GM23338 (cell line): ENCODE measurements around the gene PPP1R16B. TPM values are rescaled to one million over a fixed set of nuclear protein-coding genes. Genes with fewer than 3 reads are reported as not detected.

Experiments used
- ATAC-seq: fragments of 200-7000 bp; cut with Tn5 transposase; 3 replicates; pipeline ENCODE4 v1.9.1; 2020
- DNase-seq: peaks from one replicate; pipeline ENCODE4 v3.0.0-alpha.2; 2015; ENCODE audit warnings: low spot score
- H2AFZ ChIP-seq: fragments of 200-600 bp; sonication (generic); 2 replicates; pipeline ENCODE4 v1.8.0; 2016; ENCODE audit warnings: antibody characterized with exemption, mild to moderate bottlenecking, moderate library complexity
- H3F3A ChIP-seq: fragments of 200-600 bp; sonication (generic); replicated peaks from 2 replicates; pipeline ENCODE4 v1.8.0; 2017; ENCODE audit warnings: antibody characterized with exemption, mixed run types, low read depth
- H3K27ac ChIP-seq: fragments of 200-600 bp; sonication (generic); 2 replicates; pipeline ENCODE4 v1.6.1; 2016; ENCODE audit warnings: low read depth
- H3K27me3 ChIP-seq: fragments of 200-600 bp; sonication (generic); 2 replicates; pipeline ENCODE4 v1.8.0; 2016; ENCODE audit warnings: mild to moderate bottlenecking, mixed run types, moderate library complexity; ENCODE audit not compliant: insufficient read depth
- H3K36me3 ChIP-seq: fragments of 200-600 bp; sonication (generic); 2 replicates; pipeline ENCODE4 v1.8.0; 2016; ENCODE audit warnings: mild to moderate bottlenecking; ENCODE audit not compliant: insufficient read depth
- H3K4me1 ChIP-seq: fragments of 200-600 bp; sonication (generic); 2 replicates; pipeline ENCODE4 v1.8.0; 2016; ENCODE audit warnings: mild to moderate bottlenecking, moderate library complexity; ENCODE audit not compliant: insufficient read depth
- H3K4me2 ChIP-seq: fragments of 200-600 bp; sonication (generic); 2 replicates; pipeline ENCODE4 v1.7.1; 2017; ENCODE audit warnings: mixed run types
- H3K4me3 ChIP-seq: fragments of 200-600 bp; sonication (generic); 2 replicates; pipeline ENCODE4 v1.6.1; 2016; ENCODE audit warnings: mixed run types
- H3K79me2 ChIP-seq: fragments of 200-600 bp; sonication (generic); replicated peaks from 2 replicates; pipeline ENCODE4 v1.8.0; 2017; ENCODE audit warnings: mild to moderate bottlenecking; ENCODE audit not compliant: insufficient read depth
- H3K9me2 ChIP-seq: fragments of 200-600 bp; sonication (generic); 2 replicates; pipeline ENCODE4 v1.8.0; 2017; ENCODE audit not compliant: insufficient read depth
- H4K20me1 ChIP-seq: fragments of 200-600 bp; sonication (generic); replicated peaks from 2 replicates; pipeline ENCODE4 v1.8.0; 2017; ENCODE audit warnings: mild to moderate bottlenecking; ENCODE audit not compliant: insufficient read depth
- H3K27ac Mint-ChIP-seq: 2 replicates; pipeline ENCODE4 v1.8.0; 2020; ENCODE audit warnings: inconsistent platforms, mild to moderate bottlenecking, moderate library complexity, mixed read lengths
- H3K27me3 Mint-ChIP-seq: 3 replicates; pipeline ENCODE4 v1.8.0; 2022; ENCODE audit warnings: low read depth, mild to moderate bottlenecking, moderate library complexity, mixed read lengths, inconsistent platforms; ENCODE audit not compliant: insufficient read depth, poor library complexity
- H3K36me3 Mint-ChIP-seq: 3 replicates; pipeline ENCODE4 v1.8.0; 2021; ENCODE audit warnings: low read depth, mild to moderate bottlenecking, inconsistent platforms, moderate library complexity, mixed read lengths
- H3K4me1 Mint-ChIP-seq: 3 replicates; pipeline ENCODE4 v1.8.0; 2020; ENCODE audit warnings: mild to moderate bottlenecking, inconsistent platforms, mixed read lengths
- H3K4me3 Mint-ChIP-seq: 3 replicates; pipeline ENCODE4 v1.8.0; 2021; ENCODE audit warnings: moderate library complexity, mild to moderate bottlenecking, inconsistent platforms, mixed read lengths
- H3K9me3 Mint-ChIP-seq: 3 replicates; pipeline ENCODE4 v1.8.0; 2020; ENCODE audit warnings: moderate library complexity, mild to moderate bottlenecking, inconsistent platforms, mixed read lengths
- CREB1 ChIP-seq: fragments of 250-450 bp; sonication (Bioruptor Pico); IDR thresholded peaks from 2 replicates; pipeline ENCODE4 v1.5.0; 2020; ENCODE audit warnings: low read depth, mild to moderate bottlenecking, moderate library complexity
- CTCF ChIP-seq, 2 experiments: fragments of 200-600 bp in 1 of 2; sonication (generic) in 1 of 2; conservative IDR thresholded peaks; 2 replicates each; pipeline versions ENCODE4 v1.5.1 to v1.6.1; 2016 to 2017; ENCODE audit warnings: antibody characterized with exemption in 2 of 2, low read depth in 2 of 2, mild to moderate bottlenecking in 2 of 2, moderate library complexity in 1 of 2
- ETS1 ChIP-seq: IDR thresholded peaks from 2 replicates; pipeline ENCODE4 v1.6.1; 2016; ENCODE audit warnings: antibody characterized with exemption
- EZH2 ChIP-seq: fragments of 200-600 bp; sonication (generic); IDR thresholded peaks from one replicate; pipeline ENCODE4 v1.8.0; 2017; ENCODE audit warnings: antibody characterized with exemption, mild to moderate bottlenecking, low read depth; ENCODE audit not compliant: unreplicated experiment
- EZH2phosphoT487 ChIP-seq: fragments of 200-600 bp; sonication (generic); IDR thresholded peaks from one replicate; pipeline ENCODE4 v1.8.1; 2018; ENCODE audit warnings: antibody characterized with exemption; ENCODE audit not compliant: unreplicated experiment
- JUNB ChIP-seq: IDR thresholded peaks from one replicate; pipeline ENCODE4 v1.6.1; 2016; ENCODE audit warnings: antibody characterized with exemption; ENCODE audit not compliant: unreplicated experiment
- NANOG ChIP-seq: IDR thresholded peaks from 2 replicates; pipeline ENCODE4 v1.6.1; 2016; ENCODE audit warnings: antibody characterized with exemption, borderline replicate concordance
- POLR2AphosphoS5 ChIP-seq: IDR thresholded peaks from 2 replicates; pipeline ENCODE4 v1.6.1; 2016; ENCODE audit warnings: antibody characterized with exemption, low read depth
- REST ChIP-seq: IDR thresholded peaks from one replicate; pipeline ENCODE4 v1.6.1; 2018; ENCODE audit warnings: antibody characterized with exemption; ENCODE audit not compliant: unreplicated experiment
- STAT1 ChIP-seq: IDR thresholded peaks from one replicate; pipeline ENCODE4 v1.6.1; 2016; ENCODE audit warnings: antibody characterized with exemption; ENCODE audit not compliant: unreplicated experiment
- ZNF114 ChIP-seq: fragments of 250-450 bp; sonication (Bioruptor Pico); IDR thresholded peaks from 2 replicates; pipeline ENCODE4 v1.5.0; 2020; ENCODE audit warnings: mild to moderate bottlenecking, moderate library complexity
- ZNF331 ChIP-seq: fragments of 250-450 bp; sonication (Bioruptor Pico); IDR thresholded peaks from 2 replicates; pipeline ENCODE4 v1.5.0; 2020; ENCODE audit warnings: low read depth, mild to moderate bottlenecking, moderate library complexity
- ZNF462 ChIP-seq: fragments of 250-450 bp; sonication (Bioruptor Pico); IDR thresholded peaks from 2 replicates; pipeline ENCODE4 v1.5.0; 2020; ENCODE audit warnings: mild to moderate bottlenecking, moderate library complexity
- polyA plus RNA-seq: library from polyadenylated mRNA; unstranded; fragments of >200 nt; fragmentation: Nextera tagmentation; extraction: Ambion mirVana; gene quantifications from 2 replicates; pipeline ENCODE4 v1.2.1, GENCODE V29; 2016
- total RNA-seq: library from RNA; depleted of rRNA; stranded (reverse); fragments of >200 nt; shearing (Covaris generic); gene quantifications from 2 replicates; pipeline ENCODE4 v1.2.3, GENCODE V29; 2014

Gene PPP1R16B
- total and polyA plus RNA-seq, 2 experiments from 2014 or later: 1.6 to 11.5 TPM

GRCh38 chr20:38804682-38805501 lies 605 bp upstream of the PPP1R16B start:
- Histone ChIP-seq H3F3A (peaks cover 5% of the 10 kb centered on the region; the same call in 1 of the 2 replicates), H3K79me2 (peaks cover 9% of the 10 kb centered on the region; the same call in 1 of the 2 replicates), H3K27ac (peak overlapping the region; percentile 86), H4K20me1 (peaks cover 8% of the 10 kb centered on the region; the same call in 1 of the 2 replicates), H3K27me3 (peaks cover 19% of the 10 kb centered on the region), H3K36me3 (no peaks in the 10 kb centered on the region), H3K4me3 (peak overlapping the region; percentile 91), H3K4me2 (peak overlapping the region; percentile 73), H3K4me1 (peaks cover 16% of the 10 kb centered on the region), H3K9me2 (no peaks in the 10 kb centered on the region), H2AFZ (peak overlapping the region; percentile 19)
- Mint-ChIP-seq H3K27ac (peak overlapping the region; percentile 95), H3K4me1 (peaks cover 35% of the 10 kb centered on the region), H3K27me3 (peaks cover 28% of the 10 kb centered on the region), H3K36me3 (no peaks in the 10 kb centered on the region; the same call in 2 of the 3 replicates), H3K9me3 (no peaks in the 10 kb centered on the region), H3K4me3 (peak overlapping the region; percentile 82)
- peak; percentile 91 for DNase-seq
- ATAC-seq: peak; percentile 47
- TF ChIP-seq CTCF (conservative IDR thresholded peaks at IDR 0.05; ENCODE audit: low read depth in 2 of 2) (no peak), EZH2phosphoT487 (no peak), EZH2 (no peak), STAT1 (no peak), CREB1 (CRISPR knock-in tag) (0 out of 2 replicates have a peak, but pooled peaks have one; percentile 9), NANOG (peak; percentile 39; the same call in 1 of the 2 replicates), JUNB (no peak), POLR2AphosphoS5 (no peak), REST (no peak), ZNF114 (CRISPR knock-in tag) (no peak), ZNF331 (CRISPR knock-in tag) (no peak), ETS1 (no peak), ZNF462 (peak; percentile 71)
